ENCODE results near the gene ABLIM2.

The ABLIM2 gene

GRCh38 chr4:8050180-8050554, 108.4 kb downstream of the ABLIM2 start:
- Histone ChIP-seq H3K9ac (ENCODE audit: low read length) (no peak overlapping the region), H3K4me3 (ENCODE audit: low read length) (no peak overlapping the region), H3K36me3 (ENCODE audit: control insufficient read depth, insufficient read depth, low read length, severe bottlenecking) (peaks cover 5% of the 10 kb centered on the region), H3K9me3 (ENCODE audit: control insufficient read depth, low read length) (peaks cover 5% of the 10 kb centered on the region), H3K27me3 (replicated peaks; ENCODE audit: control insufficient read depth, insufficient read depth, low read length) (peaks cover 47% of the 10 kb centered on the region), H3K4me1 (ENCODE audit: control insufficient read depth, insufficient read depth, low read length) (peaks cover 7% of the 10 kb centered on the region)
- no peak for DNase-seq (ENCODE audit: low read depth)

GRCh38 chr4:8048856-8049676, 109.5 kb downstream of the ABLIM2 start:
- Histone ChIP-seq H3K4me3 (ENCODE audit: low read length) (no peak overlapping the region), H3K27me3 (replicated peaks; ENCODE audit: control insufficient read depth, insufficient read depth, low read length) (peaks cover 39% of the 10 kb centered on the region), H3K4me1 (ENCODE audit: control insufficient read depth, insufficient read depth, low read length) (peaks cover 7% of the 10 kb centered on the region), H3K9me3 (ENCODE audit: control insufficient read depth, low read length) (no peaks in the 10 kb centered on the region), H3K36me3 (ENCODE audit: control insufficient read depth, insufficient read depth, low read length, severe bottlenecking) (peaks cover 5% of the 10 kb centered on the region), H3K9ac (ENCODE audit: low read length) (no peak overlapping the region)
- no peak for DNase-seq (ENCODE audit: low read depth)

- DNase-seq (ENCODE audit: low read depth) = no peak
- no peak overlapping the region for H3K4me3 ChIP-seq (ENCODE audit: low read length)
- H3K4me1 ChIP-seq (ENCODE audit: control insufficient read depth, insufficient read depth, low read length) = peaks cover 7% of the 10 kb centered on the region
- no peak overlapping the region for H3K9ac ChIP-seq (ENCODE audit: low read length)
- peaks cover 39% of the 10 kb centered on the region for H3K27me3 ChIP-seq (replicated peaks; ENCODE audit: control insufficient read depth, insufficient read depth, low read length)
- H3K9me3 ChIP-seq (ENCODE audit: control insufficient read depth, low read length) = no peaks in the 10 kb centered on the region
- H3K36me3 ChIP-seq (ENCODE audit: control insufficient read depth, insufficient read depth, low read length, severe bottlenecking) = peaks cover 3% of the 10 kb centered on the region
Observed at GRCh38 chr4:8047837-8048678, 110.6 kb downstream of the ABLIM2 start.

- Histone ChIP-seq H3K36me3 (ENCODE audit: control insufficient read depth, insufficient read depth, low read length, severe bottlenecking) (peaks cover 3% of the 10 kb centered on the region), H3K27me3 (replicated peaks; ENCODE audit: control insufficient read depth, insufficient read depth, low read length) (peaks cover 39% of the 10 kb centered on the region), H3K4me3 (ENCODE audit: low read length) (no peak overlapping the region), H3K9me3 (ENCODE audit: control insufficient read depth, low read length) (no peaks in the 10 kb centered on the region), H3K9ac (ENCODE audit: low read length) (no peak overlapping the region), H3K4me1 (ENCODE audit: control insufficient read depth, insufficient read depth, low read length) (peaks cover 7% of the 10 kb centered on the region)
- DNase-seq (ENCODE audit: low read depth) = no peak
Observed at GRCh38 chr4:8046925-8047541, 111.6 kb downstream of the ABLIM2 start.

GRCh38 chr4:8045909-8046308, 112.7 kb downstream of the ABLIM2 start:
- Histone ChIP-seq H3K4me1 (ENCODE audit: control insufficient read depth, insufficient read depth, low read length) (peaks cover 6% of the 10 kb centered on the region), H3K9ac (ENCODE audit: low read length) (no peak overlapping the region), H3K4me3 (ENCODE audit: low read length) (no peak overlapping the region), H3K27me3 (replicated peaks; ENCODE audit: control insufficient read depth, insufficient read depth, low read length) (peaks cover 39% of the 10 kb centered on the region), H3K9me3 (ENCODE audit: control insufficient read depth, low read length) (no peaks in the 10 kb centered on the region), H3K36me3 (ENCODE audit: control insufficient read depth, insufficient read depth, low read length, severe bottlenecking) (peaks cover 3% of the 10 kb centered on the region)
- no peak for DNase-seq (ENCODE audit: low read depth)

GRCh38 chr4:8044699-8045098, 113.9 kb downstream of the ABLIM2 start:
- DNase-seq (ENCODE audit: low read depth) = no peak
- Histone ChIP-seq H3K4me3 (ENCODE audit: low read length) (no peak overlapping the region), H3K4me1 (ENCODE audit: control insufficient read depth, insufficient read depth, low read length) (no peaks in the 10 kb centered on the region), H3K9me3 (ENCODE audit: control insufficient read depth, low read length) (no peaks in the 10 kb centered on the region), H3K36me3 (ENCODE audit: control insufficient read depth, insufficient read depth, low read length, severe bottlenecking) (peaks cover 3% of the 10 kb centered on the region), H3K27me3 (replicated peaks; ENCODE audit: control insufficient read depth, insufficient read depth, low read length) (peaks cover 37% of the 10 kb centered on the region), H3K9ac (ENCODE audit: low read length) (no peak overlapping the region)

- Histone ChIP-seq H3K4me1 (ENCODE audit: control insufficient read depth, insufficient read depth, low read length) (no peaks in the 10 kb centered on the region), H3K36me3 (ENCODE audit: control insufficient read depth, insufficient read depth, low read length, severe bottlenecking) (peaks cover 3% of the 10 kb centered on the region), H3K9ac (ENCODE audit: low read length) (no peak overlapping the region), H3K4me3 (ENCODE audit: low read length) (no peak overlapping the region), H3K9me3 (ENCODE audit: control insufficient read depth, low read length) (no peaks in the 10 kb centered on the region), H3K27me3 (replicated peaks; ENCODE audit: control insufficient read depth, insufficient read depth, low read length) (peaks cover 41% of the 10 kb centered on the region)
- DNase-seq (ENCODE audit: low read depth) = no peak
Observed at GRCh38 chr4:8044244-8044643, 114.4 kb downstream of the ABLIM2 start.

GRCh38 chr4:8043596-8043995, 115.0 kb downstream of the ABLIM2 start:
- H3K27me3 ChIP-seq (replicated peaks; ENCODE audit: control insufficient read depth, insufficient read depth, low read length) = peaks cover 42% of the 10 kb centered on the region
- no peak for DNase-seq (ENCODE audit: low read depth)

GRCh38 chr4:8041868-8042267, 116.7 kb downstream of the ABLIM2 start:
- H3K27me3 ChIP-seq (replicated peaks; ENCODE audit: control insufficient read depth, insufficient read depth, low read length) = peaks cover 34% of the 10 kb centered on the region
- peaks cover 3% of the 10 kb centered on the region for H3K36me3 ChIP-seq (ENCODE audit: control insufficient read depth, insufficient read depth, low read length, severe bottlenecking)
- H3K4me3 ChIP-seq (ENCODE audit: low read length) = no peak overlapping the region
- no peak for DNase-seq (ENCODE audit: low read depth)
- H3K4me1 ChIP-seq (ENCODE audit: control insufficient read depth, insufficient read depth, low read length) = no peaks in the 10 kb centered on the region
- H3K9ac ChIP-seq (ENCODE audit: low read length) = no peak overlapping the region
- no peaks in the 10 kb centered on the region for H3K9me3 ChIP-seq (ENCODE audit: control insufficient read depth, low read length)

More at GRCh38 chr4:8043596-8043995, 115.0 kb downstream of the ABLIM2 start:
- Histone ChIP-seq H3K4me1 (ENCODE audit: control insufficient read depth, insufficient read depth, low read length) (no peaks in the 10 kb centered on the region), H3K9ac (ENCODE audit: low read length) (no peak overlapping the region), H3K9me3 (ENCODE audit: control insufficient read depth, low read length) (no peaks in the 10 kb centered on the region), H3K36me3 (ENCODE audit: control insufficient read depth, insufficient read depth, low read length, severe bottlenecking) (peaks cover 3% of the 10 kb centered on the region), H3K4me3 (ENCODE audit: low read length) (no peak overlapping the region)

- no peak overlapping the region for H3K4me3 ChIP-seq (ENCODE audit: low read length)
- H3K27me3 ChIP-seq (replicated peaks; ENCODE audit: control insufficient read depth, insufficient read depth, low read length) = peaks cover 31% of the 10 kb centered on the region
Observed at GRCh38 chr4:8041172-8041571, 117.4 kb downstream of the ABLIM2 start.

GRCh38 chr4:8040607-8041006, 118.0 kb downstream of the ABLIM2 start:
- no peak overlapping the region for H3K4me3 ChIP-seq (ENCODE audit: low read length)
- H3K4me1 ChIP-seq (ENCODE audit: control insufficient read depth, insufficient read depth, low read length) = no peaks in the 10 kb centered on the region
- peaks cover 27% of the 10 kb centered on the region for H3K27me3 ChIP-seq (replicated peaks; ENCODE audit: control insufficient read depth, insufficient read depth, low read length)
- no peaks in the 10 kb centered on the region for H3K9me3 ChIP-seq (ENCODE audit: control insufficient read depth, low read length)
- H3K36me3 ChIP-seq (ENCODE audit: control insufficient read depth, insufficient read depth, low read length, severe bottlenecking) = peaks cover 7% of the 10 kb centered on the region
- H3K9ac ChIP-seq (ENCODE audit: low read length) = no peak overlapping the region
- DNase-seq (ENCODE audit: low read depth) = no peak

More at GRCh38 chr4:8041172-8041571, 117.4 kb downstream of the ABLIM2 start:
- peaks cover 3% of the 10 kb centered on the region for H3K36me3 ChIP-seq (ENCODE audit: control insufficient read depth, insufficient read depth, low read length, severe bottlenecking)
- H3K4me1 ChIP-seq (ENCODE audit: control insufficient read depth, insufficient read depth, low read length) = no peaks in the 10 kb centered on the region
- no peak for DNase-seq (ENCODE audit: low read depth)
- H3K9ac ChIP-seq (ENCODE audit: low read length) = no peak overlapping the region
- H3K9me3 ChIP-seq (ENCODE audit: control insufficient read depth, low read length) = no peaks in the 10 kb centered on the region

Data from adipocyte (in vitro differentiated cells).